A549 (cell line): Measurements from ENCODE around the gene COPS4. TPM values are rescaled to one million over a fixed set of nuclear protein-coding genes. Genes with fewer than 3 reads are reported as not detected.

Experiments
- ATAC-seq, 2 experiments: fragments of 200-7000 bp in 1 of 2; fragments of >200 bp in 1 of 2; cut with Nextera tagmentation in 1 of 2; cut with Tn5 transposase in 1 of 2; 3 replicates each; pipeline versions ENCODE4 v1.8.0 to v1.9.1; 2018 to 2020; ENCODE audit warnings: mild to moderate bottlenecking in 1 of 2, moderate library complexity in 1 of 2
- CTCF ChIA-PET: fragments of 300-600 bp; sonication (Branson Sonifier 250); formaldehyde crosslinking; extraction: SDS; loops from one replicate; lab custom pipeline; 2021; ENCODE audit warnings: antibody characterized with exemption, inconsistent platforms; lab: Yijun Ruan, JAX
- POLR2A ChIA-PET: fragments of 350-600 bp; formaldehyde crosslinking; extraction: SDS; loops from one replicate; lab custom pipeline; 2021; ENCODE audit warnings: antibody characterized with exemption, inconsistent platforms; lab: Yijun Ruan, JAX
- DNase-seq, 2 experiments: peaks; one replicate each; pipeline versions ENCODE4 v3.0.0 to v3.0.0-alpha.2; 2011 to 2016; ENCODE audit warnings: low read depth in 1 of 2, low spot score in 1 of 2
- FAIRE-seq: peaks from 2 replicates; lab custom pipeline; 2011; peaks lifted over from hg19 to GRCh38; lab: Jason Lieb, UNC
- H3K27ac ChIP-seq, 2 experiments: fragments of >200 bp; sonication (Bioruptor Twin); formaldehyde crosslinking; 3 replicates each; pipeline ENCODE4 v1.5.1; 2016 to 2017
- H3K4me1 ChIP-seq: fragments of >200 bp; sonication (Bioruptor Twin); formaldehyde crosslinking; 3 replicates; pipeline ENCODE4 v1.6.1; 2016
- H3K4me2 ChIP-seq: fragments of >200 bp; sonication (Bioruptor Twin); formaldehyde crosslinking; 3 replicates; pipeline ENCODE4 v1.6.1; 2016
- H3K4me3 ChIP-seq: fragments of >200 bp; sonication (Bioruptor Twin); formaldehyde crosslinking; 3 replicates; pipeline ENCODE4 v1.5.1; 2016
- H3K9me3 ChIP-seq: fragments of >200 bp; sonication (Bioruptor Twin); formaldehyde crosslinking; 3 replicates; pipeline ENCODE4 v1.6.1; 2016
- CEBPB ChIP-seq, 2 experiments: fragments of >200 bp in 1 of 2; sonication (Bioruptor Twin) in 1 of 2; formaldehyde crosslinking in 1 of 2; IDR thresholded peaks; 2 replicates each; pipeline ENCODE4 v1.6.1; 2012 to 2016
- EHF ChIP-seq: fragments of 250-450 bp; sonication (Bioruptor Pico); IDR thresholded peaks from 2 replicates; pipeline ENCODE4 v1.5.0; 2020; ENCODE audit warnings: mild to moderate bottlenecking
- ESRRA ChIP-seq: fragments of 150-350 bp; IDR thresholded peaks from 2 replicates; pipeline ENCODE4 v1.6.1; 2014; ENCODE audit warnings: mild to moderate bottlenecking, low read length, borderline replicate concordance
- HOXA7 ChIP-seq: fragments of 250-450 bp; sonication (Bioruptor Pico); IDR thresholded peaks from 2 replicates; pipeline ENCODE4 v1.5.0; 2020; ENCODE audit warnings: mild to moderate bottlenecking, moderate library complexity
- HOXB5 ChIP-seq: fragments of 250-450 bp; sonication (Bioruptor Pico); IDR thresholded peaks from 2 replicates; pipeline ENCODE4 v1.5.0; 2020; ENCODE audit warnings: mild to moderate bottlenecking, moderate library complexity
- JUN ChIP-seq, 2 experiments: fragments of >200 bp; sonication (Bioruptor Twin); formaldehyde crosslinking; IDR thresholded peaks; 2 replicates in 1 of 2; 3 replicates in 1 of 2; pipeline ENCODE4 v1.6.1; 2016 to 2017
- KDM5A ChIP-seq: fragments of 200-600 bp; sonication (generic); IDR thresholded peaks from 2 replicates; pipeline ENCODE4 v1.6.1; 2016; ENCODE audit warnings: antibody characterized with exemption, mild to moderate bottlenecking
- NFE2L2 ChIP-seq: fragments of 150-350 bp; conservative IDR thresholded peaks from 2 replicates; pipeline ENCODE4 v1.6.1; 2014; ENCODE audit warnings: low read length
- NPAS2 ChIP-seq: fragments of 250-450 bp; sonication (Bioruptor Pico); IDR thresholded peaks from 2 replicates; pipeline ENCODE4 v1.8.0; 2022; ENCODE audit warnings: mild to moderate bottlenecking, moderate library complexity, borderline replicate concordance
- PHF8 ChIP-seq: fragments of 200-600 bp; sonication (generic); IDR thresholded peaks from 2 replicates; pipeline ENCODE4 v1.6.1; 2016; ENCODE audit warnings: low read depth, mild to moderate bottlenecking, antibody characterized with exemption, moderate library complexity, borderline replicate concordance
- RFX5 ChIP-seq: fragments of 450-650 bp; IDR thresholded peaks from 2 replicates; pipeline ENCODE4 v1.7.1; 2014; ENCODE audit warnings: antibody characterized with exemption, mild to moderate bottlenecking, moderate library complexity
- TFCP2L1 ChIP-seq: fragments of 250-450 bp; sonication (Bioruptor Pico); IDR thresholded peaks from 2 replicates; pipeline ENCODE4 v1.5.0; 2021; ENCODE audit warnings: mild to moderate bottlenecking
- WGBS: methylation state at CpG from one replicate; pipeline ENCODE4 v1.1.6; 2017; ENCODE audit errors: missing lambda C conversion rate; 5-methylcytosine and 5-hydroxymethylcytosine counted together
- polyA plus RNA-seq, 4 experiments: library from polyadenylated mRNA; depleted of rRNA in 3 of 4; stranded (reverse); fragments of >200 nt; fragmentation: RNase III in 1 of 4; extraction: RNeasy Plus Mini Kit Qiagen cat#74134 plus additional on column Dnase treatment in 1 of 4; gene quantifications; 2 replicates in 3 of 4; 3 replicates in 1 of 4; pipeline ENCODE4 v1.2.3, GENCODE V29; 2011 to 2017
- TF ChIP-seq, protein P1 (sequence below): IDR thresholded peaks from 2 replicates; pipeline ENCODE4 v1.6.1; 2012
- TF ChIP-seq, protein P2 (sequence below): fragments of 450-650 bp; IDR thresholded peaks from 2 replicates; pipeline ENCODE4 v1.6.1; 2014; ENCODE audit warnings: antibody characterized with exemption

The COPS4 gene
- polyA plus RNA-seq, 2 of the 4 experiments (the other 2 are of a cell fraction) = 36.5 to 36.8 TPM

DNA sequence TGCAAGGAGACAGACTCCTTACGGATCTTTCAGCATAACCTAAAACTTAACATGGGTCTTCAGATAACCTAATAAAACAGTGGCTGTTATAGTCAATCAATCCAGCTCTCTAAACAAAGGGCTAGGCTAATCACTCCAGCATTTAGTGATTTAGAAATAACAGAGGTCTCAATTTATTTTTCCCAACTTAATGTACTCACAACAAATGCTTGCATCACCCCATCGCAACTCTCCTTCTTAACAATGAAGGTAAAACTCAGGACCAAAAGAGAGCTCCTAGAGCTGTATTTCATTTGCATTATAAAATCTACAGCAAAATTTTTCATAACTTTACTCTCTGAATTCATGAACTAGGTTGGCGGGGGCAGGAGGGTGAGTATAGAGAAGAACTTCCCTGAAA is 25.5 kb upstream of the COPS4 start (continued):
- no peak for TF ChIP-seq HOXB5 (CRISPR knock-in tag)

DNA sequence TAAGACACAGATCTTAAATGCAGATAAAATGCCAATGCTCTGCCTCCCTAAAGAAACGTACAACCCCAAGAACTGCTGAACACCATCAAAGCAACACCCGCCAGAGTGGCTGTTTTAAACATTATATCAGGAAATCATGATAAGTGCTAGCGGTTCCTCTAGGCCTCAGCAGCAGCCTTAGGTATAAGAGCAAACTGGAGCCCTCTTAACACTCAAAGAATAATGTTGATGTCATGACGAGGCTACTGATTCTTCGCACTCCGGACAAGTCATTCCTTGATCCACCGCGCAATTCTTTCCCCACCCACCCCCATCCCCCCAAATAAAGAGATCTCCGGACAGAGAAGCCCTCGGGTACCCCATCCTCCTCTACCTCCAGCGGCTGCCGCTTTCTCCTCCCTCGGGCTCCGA is 24.9 kb upstream of the COPS4 start:
- FAIRE-seq (no peak), DNase-seq (no peak), ATAC-seq (peak in 1 of 2 experiments; percentile 1; a peak in 2 of 6 replicates)
- TF ChIP-seq PHF8 = 0 out of 2 replicates have a peak, but pooled peaks have one; percentile 26
- no peak for TF ChIP-seq TFCP2L1
- Histone ChIP-seq H3K4me2 (peak overlapping the region; percentile 79), H3K9me3 (no peaks in the 10 kb centered on the region), H3K27ac (peak overlapping the region; percentile 90 to 96), H3K4me3 (peak overlapping the region; percentile 80), H3K4me1 (peaks cover 23% of the 10 kb centered on the region)
- CTCF ChIA-PET = no interaction called here
- WGBS = 1% methylated on average over 8 of the region's 14 CpGs
- POLR2A ChIA-PET = interaction anchor here (1.1 to 1.6 kb wide), 2 partner anchors 25 to 110 kb away, joined by 5 to 6 read pairs; partner anchors contain the start of genes COPS4 and THAP9

DNA sequence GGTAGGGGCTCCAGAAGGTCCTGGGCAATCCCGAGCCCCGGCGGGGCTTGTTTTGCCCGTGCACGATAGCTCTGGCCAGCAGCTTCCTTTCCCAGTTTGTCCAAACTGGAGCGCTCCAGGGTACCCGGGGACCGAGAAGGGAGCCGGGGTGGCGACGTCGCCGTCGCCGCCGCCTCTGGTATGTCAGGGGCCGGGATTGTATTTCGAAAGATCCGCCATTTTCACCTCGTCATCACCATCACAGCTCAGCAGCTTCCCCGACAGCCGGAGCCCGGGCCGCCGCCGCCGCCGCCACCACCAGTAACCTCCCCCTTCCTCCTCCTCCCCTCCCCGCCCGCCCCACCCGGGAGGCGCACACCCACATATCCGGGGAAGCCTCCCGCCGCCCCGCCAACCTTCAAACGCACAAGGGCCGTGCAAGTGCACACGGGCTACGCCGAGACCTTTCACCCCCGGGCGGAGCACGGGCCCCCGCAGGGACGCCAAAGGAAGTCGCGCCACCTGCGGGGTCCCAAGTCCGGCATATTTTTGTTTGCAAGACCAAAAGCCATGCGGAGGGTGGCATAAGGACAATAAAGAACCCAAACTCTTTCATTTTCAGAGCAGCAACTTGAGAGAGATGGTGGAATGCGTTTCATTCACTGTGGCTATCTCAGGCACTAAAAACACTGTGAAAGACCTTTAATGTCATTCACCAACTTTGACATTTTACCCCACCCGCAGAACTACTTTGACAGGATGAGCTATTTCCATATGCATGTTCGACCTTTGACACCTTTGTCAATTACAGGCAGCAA is 24.3 kb upstream of the COPS4 start, which contains the start of gene LIN54:
LIN54 (minus strand) TSS at position 302 of the 797 bp plus-strand sequence. CDS start 25,979 bp downstream, outside the sequence.
- ChIA-PET CTCF (interaction anchor here (1.4 to 1.8 kb wide), 2 partner anchors 9 to 111 kb away, joined by 4 read pairs; no protein-coding TSS in a partner anchor), POLR2A (interaction anchor here (1.0 to 3.4 kb wide), 3 partner anchors 24 to 581 kb away, joined by 3 to 40 read pairs (median 6); partner anchors contain the start of genes COPS4 and THAP9)
- Histone ChIP-seq H3K4me1 (peaks cover 23% of the 10 kb centered on the region), H3K4me2 (peak within 1 kb of the TSS; percentile 79), H3K27ac (peak within 1 kb of the TSS; percentile 90 to 96), H3K4me3 (peak within 1 kb of the TSS; percentile 80), H3K9me3 (no peaks in the 10 kb centered on the region)
- peak; percentile 64 to 70 for ATAC-seq
- TF ChIP-seq, protein P1, sequence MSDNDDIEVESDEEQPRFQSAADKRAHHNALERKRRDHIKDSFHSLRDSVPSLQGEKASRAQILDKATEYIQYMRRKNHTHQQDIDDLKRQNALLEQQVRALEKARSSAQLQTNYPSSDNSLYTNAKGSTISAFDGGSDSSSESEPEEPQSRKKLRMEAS = peak; percentile 26; the same call in 1 of the 2 replicates
- TF ChIP-seq CEBPB (IDR thresholded peaks at IDR 0.05) (0 out of 4 replicates have a peak, but pooled peaks of 1 of the 2 experiments have one; percentile 7), JUN (IDR thresholded peaks at IDR 0.05) (peak in 1 of 2 experiments; percentile 41; a peak in 1 of 5 replicates), KDM5A (peak; percentile 52; the same call in 1 of the 2 replicates), NFE2L2 (no peak)
- peak; percentile 61 to 75 for DNase-seq
- FAIRE-seq = no peak
- 1% methylated on average over 39 of the region's 54 CpGs for WGBS

DNA sequence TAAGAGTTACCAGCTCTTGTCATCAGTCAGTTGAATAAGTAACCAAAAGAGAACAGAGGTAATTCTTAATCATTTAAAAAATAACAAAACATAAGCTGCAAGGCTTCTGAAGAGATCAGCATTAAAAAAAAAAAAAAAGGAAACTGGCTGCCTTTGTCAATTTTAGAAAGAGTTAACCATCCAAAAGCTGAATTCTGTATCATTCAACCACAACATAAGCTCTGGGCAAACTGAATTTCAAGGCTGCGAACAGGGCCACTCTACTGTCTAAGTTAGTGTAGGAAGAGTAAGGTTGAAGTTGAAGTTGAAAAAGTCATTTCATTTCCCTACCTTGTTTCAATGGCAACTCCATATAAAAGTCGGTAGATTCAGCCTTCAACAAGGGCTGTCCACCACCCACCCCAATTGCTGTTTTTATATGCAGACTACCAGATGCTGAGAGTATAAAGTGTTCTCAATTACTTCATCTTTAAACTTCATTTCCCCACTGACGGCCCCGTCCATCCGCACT is 23.2 kb upstream of the COPS4 start:
- ATAC-seq (no peak), DNase-seq (no peak), FAIRE-seq (no peak)
- Histone ChIP-seq H3K4me2 (peak overlapping the region; percentile 79), H3K27ac (peak overlapping the region; percentile 75 to 96; a peak in 5 of 6 replicates), H3K9me3 (no peaks in the 10 kb centered on the region), H3K4me1 (peaks cover 23% of the 10 kb centered on the region), H3K4me3 (peak overlapping the region; percentile 80)
- ChIA-PET CTCF (interaction anchor here (0.6 to 1.8 kb wide), 5 partner anchors 10 to 351 kb away, joined by 3 to 6 read pairs (median 4); no protein-coding TSS in a partner anchor), POLR2A (interaction anchor here (1.0 to 3.4 kb wide), 3 partner anchors 23 to 582 kb away, joined by 3 to 40 read pairs (median 6); partner anchors contain the start of genes COPS4 and THAP9)
- 9% methylated on average over 5 of the region's 5 CpGs for WGBS
- no peak for TF ChIP-seq ESRRA
- TF ChIP-seq KDM5A = no peak
- no peak for TF ChIP-seq NPAS2 (CRISPR knock-in tag)
- TF ChIP-seq EHF (CRISPR knock-in tag) = no peak
- TF ChIP-seq HOXA7 (CRISPR knock-in tag) = no peak
- TF ChIP-seq, protein P2, sequence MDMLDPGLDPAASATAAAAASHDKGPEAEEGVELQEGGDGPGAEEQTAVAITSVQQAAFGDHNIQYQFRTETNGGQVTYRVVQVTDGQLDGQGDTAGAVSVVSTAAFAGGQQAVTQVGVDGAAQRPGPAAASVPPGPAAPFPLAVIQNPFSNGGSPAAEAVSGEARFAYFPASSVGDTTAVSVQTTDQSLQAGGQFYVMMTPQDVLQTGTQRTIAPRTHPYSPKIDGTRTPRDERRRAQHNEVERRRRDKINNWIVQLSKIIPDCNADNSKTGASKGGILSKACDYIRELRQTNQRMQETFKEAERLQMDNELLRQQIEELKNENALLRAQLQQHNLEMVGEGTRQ = no peak
- no peak for TF ChIP-seq RFX5
